ENCODE measurements around the gene CCL1.

The CCL1 gene, protein sequence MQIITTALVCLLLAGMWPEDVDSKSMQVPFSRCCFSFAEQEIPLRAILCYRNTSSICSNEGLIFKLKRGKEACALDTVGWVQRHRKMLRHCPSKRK

DNA sequence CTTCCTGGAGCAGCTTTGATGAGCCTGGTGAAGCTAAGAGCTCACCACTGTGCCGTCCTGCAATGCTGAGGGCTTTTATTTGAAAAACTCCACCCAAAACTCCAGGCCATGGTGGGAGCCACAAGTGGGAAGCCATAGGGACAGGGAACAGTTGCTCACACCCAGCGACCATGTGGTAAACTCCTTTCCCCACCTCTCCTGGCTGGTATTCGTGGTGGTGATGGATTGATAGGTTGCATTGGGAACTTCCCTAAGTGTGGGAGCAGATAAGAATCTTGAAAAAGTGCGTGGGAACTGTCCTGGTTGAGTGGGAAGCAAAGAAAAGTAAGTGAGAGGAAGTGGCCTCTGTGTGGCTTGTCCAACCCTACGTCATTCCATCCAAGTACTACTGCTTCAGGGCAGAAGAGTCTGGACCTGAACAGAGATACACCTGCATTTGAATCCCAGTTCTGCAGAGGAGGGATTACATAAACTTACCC is at the start of gene CCL1:
TSS of gene CCL1 (minus strand) at position 51 of the 479 bp plus-strand sequence. CDS start 72 bp downstream, outside the sequence.
- DNase-seq (ENCODE audit: insufficient read length, low spot score) (no peak), FAIRE-seq (no peak)

DNA sequence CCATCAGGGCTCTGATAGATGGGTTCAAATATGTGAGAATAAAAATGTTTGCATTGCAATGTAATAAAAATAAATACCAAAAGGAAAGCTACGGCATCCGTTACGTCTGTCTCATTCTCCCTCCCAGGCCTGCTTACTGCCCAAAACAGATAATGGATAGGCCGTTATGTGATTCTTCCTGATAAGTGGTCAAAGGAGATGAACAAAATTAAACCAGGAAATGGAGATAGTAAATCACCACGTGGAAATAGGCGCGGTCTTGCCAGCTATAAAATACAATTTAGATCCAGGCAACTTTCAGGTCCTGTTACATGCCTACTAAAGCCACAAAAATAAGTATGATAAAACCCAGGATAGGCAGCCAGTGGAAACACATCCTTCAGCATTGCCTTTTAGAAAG is 49.5 kb upstream of the CCL1 start:
- DNase-seq (ENCODE audit: insufficient read length, low spot score) (no peak), FAIRE-seq (no peak)

DNA sequence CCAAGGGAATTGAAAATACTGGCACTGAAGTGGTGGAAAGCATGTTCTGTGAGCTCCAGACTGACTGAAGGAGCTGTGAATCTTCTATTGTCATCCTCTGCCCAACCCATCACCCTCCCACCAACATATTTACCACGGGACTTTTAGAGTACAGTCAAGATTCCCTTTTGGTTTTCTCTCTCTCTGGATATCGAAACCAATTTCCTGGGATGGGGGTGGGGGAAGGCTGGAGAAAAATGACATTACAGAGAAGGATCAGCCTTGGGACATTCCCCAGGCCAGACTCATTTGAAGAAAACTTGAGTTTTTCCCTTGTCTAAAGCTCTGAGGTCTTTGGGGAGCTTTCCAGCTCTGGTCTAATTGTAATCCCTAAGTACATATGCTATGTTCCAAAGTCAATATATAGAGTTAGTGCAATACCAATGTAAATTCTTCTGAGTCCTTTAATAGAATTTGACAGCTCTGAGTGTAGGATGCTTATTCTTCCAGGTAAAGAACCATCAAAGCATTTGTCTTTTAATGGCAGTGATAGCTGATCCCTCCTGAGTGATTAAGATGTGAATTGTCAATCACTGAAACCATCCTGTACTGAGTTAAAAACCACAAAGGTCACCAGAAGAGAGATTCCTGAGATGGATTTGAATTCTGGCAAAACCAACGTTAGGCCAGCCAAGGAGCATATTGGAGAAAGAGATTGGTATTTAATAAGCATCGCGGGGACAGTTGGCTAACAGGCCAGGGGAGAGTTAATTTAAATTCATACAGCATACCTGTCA is 48.8 kb upstream of the CCL1 start:
- no peak for DNase-seq (ENCODE audit: insufficient read length, low spot score)
- no peak for FAIRE-seq

DNA sequence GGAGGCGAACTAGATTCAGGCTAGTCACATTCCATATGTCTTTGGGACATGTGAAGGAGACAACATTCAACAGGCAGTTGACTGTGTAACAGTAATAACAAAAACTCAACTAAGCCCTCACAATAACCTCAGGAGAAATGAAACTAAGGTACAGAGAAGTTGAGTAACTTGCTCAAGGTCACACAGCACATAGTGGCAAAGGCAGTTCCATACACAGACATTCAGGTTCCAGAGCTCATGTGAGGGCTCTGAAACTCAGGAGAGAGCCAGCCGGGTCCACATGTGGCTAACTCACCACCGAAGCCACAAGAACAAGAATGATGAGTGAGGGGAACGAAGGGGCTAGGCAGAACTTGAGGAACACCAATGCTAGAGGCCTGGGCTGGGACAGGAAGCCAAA is 46.3 kb upstream of the CCL1 start:
- FAIRE-seq (no peak), DNase-seq (ENCODE audit: insufficient read length, low spot score) (no peak)

DNA sequence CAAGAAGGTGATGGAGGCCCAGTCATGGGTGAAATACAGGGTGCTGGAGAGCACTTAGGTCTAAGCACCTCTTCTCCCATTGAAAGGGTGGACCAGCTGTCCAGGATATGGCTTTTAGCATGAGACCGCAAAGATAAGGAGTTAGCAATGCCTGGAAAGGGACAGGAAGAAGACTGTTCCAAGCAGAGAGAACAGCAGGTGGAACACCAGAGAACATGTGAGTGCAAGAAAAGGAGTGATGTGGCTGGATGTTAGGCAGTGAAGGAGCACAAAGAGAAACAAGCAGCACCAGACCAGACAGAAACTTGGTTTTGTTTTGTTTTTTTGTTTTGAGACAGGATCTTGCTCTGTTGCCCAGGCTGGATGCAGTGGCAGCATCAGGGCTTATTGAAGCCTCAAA is 45.4 kb upstream of the CCL1 start:
- no peak for DNase-seq (ENCODE audit: insufficient read length, low spot score)
- FAIRE-seq: no peak

DNA sequence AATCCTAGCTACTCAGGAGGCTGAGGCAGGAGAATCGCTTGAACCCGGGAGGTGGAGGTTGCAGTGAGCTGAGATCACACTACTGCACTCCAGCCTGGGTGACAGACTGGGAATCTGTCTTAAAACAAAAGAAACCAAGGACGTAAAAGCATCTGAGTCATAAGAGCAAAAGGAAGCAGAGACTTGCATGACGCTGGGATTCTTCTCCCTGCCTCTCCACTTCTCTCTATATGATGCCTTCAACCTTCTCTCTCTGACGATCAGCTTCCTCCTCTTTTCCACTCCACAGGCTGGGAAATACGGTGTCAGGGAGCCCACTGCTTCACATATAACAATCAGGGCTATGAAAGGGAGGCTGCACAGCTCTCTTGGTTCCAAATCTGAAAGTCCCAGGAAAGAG is 43.2 kb upstream of the CCL1 start:
- no peak for DNase-seq (ENCODE audit: insufficient read length, low spot score)
- FAIRE-seq: no peak

DNA sequence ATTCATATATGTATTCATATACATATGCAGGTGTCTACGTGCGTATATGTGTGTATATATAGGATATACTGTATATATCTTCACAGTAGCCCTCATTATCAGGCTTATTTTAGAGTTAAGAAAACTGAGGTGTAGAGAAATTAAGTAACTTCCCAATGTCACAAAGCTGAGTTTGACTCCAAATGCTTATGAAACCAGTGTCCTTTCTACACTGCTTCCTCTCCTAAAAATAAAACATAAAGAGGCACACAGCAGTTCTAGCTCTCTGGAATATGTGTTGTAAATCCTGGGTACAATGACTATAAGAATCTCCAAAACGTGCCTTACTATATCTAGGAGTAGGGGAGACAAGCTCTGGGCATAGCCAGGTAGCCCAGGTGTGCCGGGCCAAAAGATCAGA is 40.0 kb upstream of the CCL1 start:
- DNase-seq (ENCODE audit: insufficient read length, low spot score): no peak

DNA sequence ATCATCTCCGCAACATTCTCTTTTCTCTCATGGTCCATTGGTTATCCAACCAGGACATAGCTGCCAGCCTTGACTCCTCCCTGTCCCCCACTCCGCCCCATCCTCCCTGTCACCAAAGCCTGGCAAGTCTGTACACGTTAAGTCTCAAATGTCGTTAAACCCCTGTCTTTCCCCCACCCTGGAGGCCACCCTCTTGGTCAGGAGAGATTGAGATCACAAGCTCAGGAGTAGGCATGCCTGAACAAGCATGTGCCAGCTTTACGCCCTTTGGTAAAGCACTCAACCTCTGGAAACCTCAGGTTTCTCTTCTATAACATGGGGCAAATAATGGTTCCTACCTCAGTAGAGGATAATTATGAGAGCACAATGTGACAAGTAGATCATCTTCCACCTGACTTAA is 38.1 kb upstream of the CCL1 start:
- FAIRE-seq: no peak
- no peak for DNase-seq (ENCODE audit: insufficient read length, low spot score)

More for the DNA sequence above, 40.0 kb upstream of the CCL1 start:
- FAIRE-seq: no peak

DNA sequence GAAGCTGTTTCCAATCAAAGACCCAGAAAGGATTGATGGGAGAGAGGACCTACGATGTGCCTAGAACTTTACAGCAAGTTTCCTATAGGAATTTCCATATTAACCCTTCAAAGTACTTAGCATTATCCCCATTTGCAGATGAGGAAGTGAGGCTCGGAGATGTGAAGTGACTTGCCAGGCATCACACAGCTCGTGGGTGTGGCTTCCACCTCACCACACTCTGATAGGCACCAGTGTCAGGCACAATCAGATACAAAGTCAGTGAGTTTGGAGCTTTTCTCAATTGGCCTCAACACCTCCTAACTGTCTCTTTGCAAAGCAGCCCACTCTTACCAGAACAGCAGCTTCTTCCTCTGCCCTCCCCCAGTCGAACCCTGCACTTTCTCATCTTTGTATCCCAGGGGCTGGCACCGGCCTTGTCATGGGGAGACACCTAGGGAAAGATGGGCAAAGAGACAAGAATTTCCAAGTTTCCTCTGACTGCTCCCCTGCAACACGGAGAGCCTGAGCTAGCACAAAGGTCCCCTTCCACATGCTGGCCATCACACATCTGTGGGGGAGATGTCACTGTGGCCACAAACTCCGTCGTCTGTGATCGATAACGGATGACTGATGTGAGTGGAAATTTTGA is 37.4 kb upstream of the CCL1 start:
- FAIRE-seq: no peak
- DNase-seq (ENCODE audit: insufficient read length, low spot score): no peak

DNA sequence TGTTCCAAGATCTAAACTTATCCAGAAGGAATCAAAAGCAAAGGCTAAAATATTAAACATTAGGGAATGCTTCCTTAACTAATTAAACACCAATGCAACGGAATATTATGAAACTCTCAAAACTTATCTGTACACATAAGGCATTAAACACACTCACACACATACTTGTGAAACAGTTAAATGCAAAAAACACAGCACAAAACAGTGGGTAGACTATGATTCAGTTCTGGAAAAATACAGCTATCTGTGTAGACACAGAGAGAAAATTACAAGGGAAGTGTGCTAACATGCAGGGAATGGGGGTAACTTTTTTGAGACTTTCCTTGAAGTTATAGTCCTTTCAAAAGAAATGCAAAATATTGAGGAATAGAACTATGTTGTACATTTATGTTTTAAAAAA is 36.7 kb upstream of the CCL1 start:
- no peak for DNase-seq (ENCODE audit: insufficient read length, low spot score)
- no peak for FAIRE-seq

DNA sequence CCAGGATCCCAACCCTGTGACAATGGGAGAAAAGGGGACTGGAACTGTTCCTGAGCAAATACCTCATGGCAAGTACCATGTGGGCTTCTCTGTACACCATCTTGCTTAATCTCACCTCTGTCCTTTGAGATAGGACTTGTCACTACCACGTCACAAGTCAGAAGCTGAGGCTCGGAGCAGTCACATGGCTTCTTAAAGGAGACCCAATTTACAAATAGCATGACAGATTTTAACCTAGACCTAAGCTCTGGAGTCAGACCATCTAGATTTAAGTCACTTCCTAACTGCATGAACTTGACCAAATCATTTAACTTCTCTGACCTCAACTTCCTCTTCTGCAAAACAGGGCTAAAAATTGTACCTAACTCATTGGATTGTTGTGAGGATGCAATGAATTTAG is 36.0 kb upstream of the CCL1 start:
- FAIRE-seq: no peak
- no peak for DNase-seq (ENCODE audit: insufficient read length, low spot score)

DNA sequence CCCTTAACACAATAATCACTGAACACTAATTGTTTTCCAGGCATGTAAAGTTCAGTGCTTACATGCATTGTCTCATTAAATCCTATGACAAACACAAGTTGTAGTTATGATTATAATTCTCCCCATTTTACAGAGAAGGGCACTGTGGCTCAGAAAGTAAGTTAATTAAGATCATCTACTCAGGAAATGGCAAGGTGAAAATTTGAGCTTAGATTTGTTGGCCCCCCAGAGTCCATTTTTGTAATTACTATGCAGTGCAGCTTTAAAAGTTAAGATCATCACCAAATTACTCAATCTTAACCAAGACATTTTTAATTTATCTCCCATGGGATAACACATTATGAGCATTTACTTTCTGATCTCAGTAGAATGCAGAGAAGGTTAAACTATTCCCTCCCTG is 34.2 kb upstream of the CCL1 start:
- FAIRE-seq: no peak

DNA sequence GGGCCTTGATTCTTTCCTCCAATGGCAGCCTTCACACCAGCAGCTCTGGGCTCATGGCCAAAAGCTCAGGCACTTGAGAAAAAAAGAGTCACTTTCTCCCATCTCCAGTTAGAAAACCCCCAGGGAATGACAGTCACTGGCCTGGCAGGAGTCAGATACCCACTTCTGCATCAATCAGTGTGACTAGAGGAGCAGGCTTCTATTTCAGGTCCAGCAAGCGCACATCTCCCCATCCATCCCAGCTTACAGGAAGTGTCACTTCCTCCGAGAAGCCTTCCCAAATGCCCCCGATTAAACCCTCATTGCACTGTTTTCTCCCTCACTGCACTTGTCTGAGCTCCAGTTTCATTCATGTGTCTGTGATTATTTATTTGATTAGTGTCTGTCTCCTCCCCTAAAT is 30.4 kb upstream of the CCL1 start:
- DNase-seq (ENCODE audit: insufficient read length, low spot score): no peak
- no peak for FAIRE-seq

More for the DNA sequence above, 34.2 kb upstream of the CCL1 start:
- DNase-seq (ENCODE audit: insufficient read length, low spot score): no peak

DNA sequence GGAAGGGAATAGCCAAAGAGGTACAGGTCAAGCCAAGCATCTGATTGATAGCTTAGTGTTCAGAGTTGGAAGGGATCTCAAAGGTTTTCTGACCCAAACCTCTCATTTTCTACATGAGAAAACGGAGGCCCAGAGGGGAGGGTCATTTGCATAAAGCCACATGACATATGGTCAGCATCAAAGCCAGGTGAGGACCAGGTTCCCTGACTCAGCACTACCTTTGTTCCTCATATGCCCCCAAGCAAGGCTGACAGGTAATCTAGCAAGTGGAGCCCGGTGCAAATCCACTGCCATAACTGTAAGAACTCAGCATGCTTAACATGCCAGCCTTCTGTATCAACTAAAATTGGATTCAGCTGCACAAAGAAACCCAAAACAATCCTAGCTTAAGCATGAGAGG is 28.2 kb upstream of the CCL1 start:
- FAIRE-seq: no peak
- DNase-seq (ENCODE audit: insufficient read length, low spot score): no peak

DNA sequence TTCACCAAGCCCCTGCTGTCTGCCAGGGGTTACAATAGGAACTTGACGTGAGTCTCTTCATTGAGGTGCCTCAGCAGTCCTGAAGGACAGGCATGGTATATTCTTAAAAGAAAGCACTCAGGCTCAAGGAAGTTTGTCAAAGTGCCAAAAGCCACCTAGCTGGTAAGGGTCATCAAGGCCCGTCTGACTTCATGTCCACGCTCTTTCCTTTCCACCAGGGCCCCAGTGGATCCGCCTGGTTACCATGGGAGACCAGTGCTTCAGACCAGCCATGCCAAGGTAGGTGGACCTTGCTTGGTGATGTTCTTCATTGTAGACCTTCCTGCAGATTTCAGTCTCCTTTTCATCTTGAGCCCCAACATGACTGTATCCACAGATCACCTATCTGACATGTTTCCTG is 27.6 kb upstream of the CCL1 start:
- FAIRE-seq (no peak), DNase-seq (ENCODE audit: insufficient read length, low spot score) (no peak)

DNA sequence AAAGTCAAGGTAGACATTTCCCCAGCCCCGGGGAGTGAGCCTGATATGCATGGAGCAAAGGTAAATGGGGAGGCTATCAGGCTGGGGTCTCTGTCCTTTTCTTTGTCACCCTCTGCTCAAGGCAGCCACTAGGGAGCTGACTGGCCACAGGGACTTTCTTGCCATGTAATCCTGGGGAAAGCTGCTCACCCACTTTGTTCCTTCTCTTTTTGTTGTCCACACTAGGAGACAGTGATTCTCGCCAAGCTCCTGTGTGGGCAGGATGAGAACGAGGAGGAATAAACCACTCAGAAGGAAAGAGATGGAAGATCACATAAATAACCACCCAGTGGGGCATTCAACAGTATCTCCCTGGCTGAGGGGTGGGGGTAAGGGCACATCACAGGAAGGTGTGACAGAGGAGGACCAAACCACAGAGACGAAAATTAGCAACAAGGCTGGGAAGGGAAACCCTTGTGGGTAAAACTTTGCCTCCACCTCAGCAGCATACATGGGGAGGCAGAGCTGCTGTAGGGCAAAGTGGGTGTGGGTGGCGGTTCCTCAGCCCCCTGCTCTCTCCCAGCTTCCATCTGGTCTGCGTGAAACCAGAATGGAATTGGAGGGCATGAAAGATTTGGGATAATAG is 26.2 kb upstream of the CCL1 start:
- FAIRE-seq (no peak), DNase-seq (ENCODE audit: insufficient read length, low spot score) (no peak)

DNA sequence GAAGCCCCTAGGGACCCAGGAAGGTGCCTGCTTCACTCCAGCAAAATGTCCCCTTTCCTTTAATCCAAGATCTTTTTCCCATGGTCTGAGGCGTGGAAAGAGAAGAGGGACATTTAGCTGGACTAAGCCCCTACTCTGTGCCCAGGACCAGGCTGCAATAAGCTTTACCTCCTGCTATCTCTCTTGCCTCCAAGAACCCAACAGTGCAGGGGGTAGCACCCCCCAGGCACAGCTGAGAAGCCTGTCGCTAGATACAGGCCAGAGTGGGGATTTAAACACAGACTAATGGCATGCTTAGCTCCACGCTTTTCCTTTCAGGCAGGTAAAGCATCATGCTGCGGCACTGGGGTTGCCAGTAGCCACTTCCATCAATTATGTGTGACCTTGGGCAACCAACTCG is 24.5 kb upstream of the CCL1 start:
- FAIRE-seq (no peak), DNase-seq (ENCODE audit: insufficient read length, low spot score) (no peak)

DNA sequence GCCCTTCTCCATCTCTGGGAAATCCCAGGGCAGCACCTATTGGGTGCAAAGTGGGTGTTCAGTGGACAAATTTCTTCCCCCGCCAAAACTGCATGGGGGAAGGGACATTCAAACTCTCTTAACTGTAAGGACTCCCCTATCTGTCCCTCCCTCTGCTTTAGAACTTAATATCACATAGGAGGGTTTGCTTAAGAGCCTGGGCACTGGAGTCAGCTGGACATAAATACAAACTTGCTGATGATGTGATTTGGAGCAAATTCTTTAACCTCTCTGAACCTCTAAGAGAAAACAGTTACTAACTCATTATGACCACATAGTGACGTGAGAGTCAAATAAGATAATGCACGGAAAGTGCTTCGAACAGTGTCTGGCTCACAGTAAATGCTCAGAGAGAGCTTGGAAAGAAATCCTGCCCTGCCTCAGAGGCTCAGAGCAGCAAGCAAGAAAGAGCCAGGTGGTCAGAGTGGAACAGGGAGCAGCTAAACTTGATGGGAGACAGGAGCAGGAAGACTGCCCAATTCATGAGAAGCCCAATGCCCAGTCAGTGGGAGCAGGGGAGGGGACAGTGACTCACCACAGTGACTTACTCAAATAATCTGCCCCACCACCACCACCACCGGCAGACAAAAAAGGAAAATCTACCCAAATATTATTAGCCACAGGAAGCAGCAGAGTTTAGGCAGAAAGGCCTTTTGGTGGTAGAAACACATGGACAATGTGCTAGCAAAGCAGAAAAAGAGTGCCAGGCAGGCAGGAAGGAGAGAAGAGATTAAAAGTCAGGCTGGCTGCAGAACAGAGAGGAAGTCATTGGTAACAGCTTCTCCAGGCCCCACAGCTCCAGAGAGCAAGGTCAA is 23.9 kb upstream of the CCL1 start:
- FAIRE-seq (no peak), DNase-seq (ENCODE audit: insufficient read length, low spot score) (no peak)

DNA sequence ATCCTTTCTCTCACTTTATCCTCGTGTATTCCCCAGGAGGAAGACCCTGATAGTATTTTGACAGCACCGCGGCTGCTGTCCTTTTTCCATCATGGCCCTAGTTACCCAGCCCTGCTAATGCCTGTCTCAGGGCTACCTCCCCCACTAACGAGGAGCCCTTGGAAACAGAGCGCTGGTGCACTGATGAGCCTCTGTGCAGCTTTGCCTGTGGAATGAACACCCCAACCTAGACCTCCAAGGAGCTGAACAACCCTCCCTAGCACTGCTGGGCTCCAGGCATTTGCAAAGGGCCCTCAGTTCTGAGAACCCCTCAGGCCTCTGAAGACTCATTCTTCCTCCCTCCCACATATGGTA is 23.3 kb upstream of the CCL1 start:
- DNase-seq (ENCODE audit: insufficient read length, low spot score) (no peak), FAIRE-seq (no peak)

DNA sequence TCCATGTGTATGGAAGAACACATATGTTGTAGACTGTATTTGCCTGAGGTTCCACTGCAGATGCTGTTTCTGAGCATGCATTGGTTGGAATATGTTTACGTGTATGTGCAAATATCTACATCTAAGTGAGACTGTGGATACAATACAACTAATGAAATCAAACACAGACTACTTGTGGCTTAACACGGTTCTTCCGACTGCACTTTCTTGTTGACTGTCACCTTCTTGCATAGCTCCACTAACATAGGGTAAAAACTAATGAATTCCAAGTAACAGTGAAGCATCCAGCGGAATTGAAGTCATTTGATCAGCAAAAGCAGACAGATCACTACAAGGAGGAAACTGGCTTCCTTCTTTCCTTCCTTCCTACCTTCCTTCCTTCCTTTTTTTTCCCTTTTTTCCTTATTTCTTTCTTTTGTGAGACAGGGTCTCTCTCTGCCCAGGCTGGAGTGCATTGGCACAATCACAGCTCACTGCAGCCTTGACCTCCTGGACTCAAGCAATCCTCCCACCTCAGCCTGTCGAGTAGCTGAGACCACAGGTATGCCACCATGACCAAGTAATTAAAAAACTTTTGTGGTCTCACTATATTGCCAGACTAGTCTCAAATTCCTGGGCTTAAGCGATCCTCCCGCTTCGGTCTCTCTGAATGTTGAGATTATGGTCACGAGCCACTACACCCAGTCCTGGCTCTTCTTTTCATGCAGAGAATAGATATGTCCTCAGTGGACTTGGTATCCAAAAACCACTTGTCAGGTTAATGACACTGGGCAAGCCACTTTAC is 22.0 kb upstream of the CCL1 start:
- FAIRE-seq (no peak), DNase-seq (ENCODE audit: insufficient read length, low spot score) (no peak)
